DOHH2 (cell line): ENCODE measurements around the gene SAA1.

Experiments
- EZH2phosphoT487 ChIP-seq: fragments of 200-600 bp; sonication (generic); IDR thresholded peaks from 2 replicates; pipeline ENCODE4 v1.6.1; 2017; ENCODE audit warnings: borderline replicate concordance, mild to moderate bottlenecking, antibody characterized with exemption, low read length, moderate library complexity, mixed read lengths
- TF ChIP-seq, protein P1 (sequence below): fragments of 200-600 bp; sonication (generic); IDR thresholded peaks from one replicate; pipeline ENCODE4 v1.5.1; 2014; ENCODE audit warnings: antibody characterized with exemption, mild to moderate bottlenecking, low read depth, low read length; ENCODE audit not compliant: poor library complexity, severe bottlenecking

DNA sequence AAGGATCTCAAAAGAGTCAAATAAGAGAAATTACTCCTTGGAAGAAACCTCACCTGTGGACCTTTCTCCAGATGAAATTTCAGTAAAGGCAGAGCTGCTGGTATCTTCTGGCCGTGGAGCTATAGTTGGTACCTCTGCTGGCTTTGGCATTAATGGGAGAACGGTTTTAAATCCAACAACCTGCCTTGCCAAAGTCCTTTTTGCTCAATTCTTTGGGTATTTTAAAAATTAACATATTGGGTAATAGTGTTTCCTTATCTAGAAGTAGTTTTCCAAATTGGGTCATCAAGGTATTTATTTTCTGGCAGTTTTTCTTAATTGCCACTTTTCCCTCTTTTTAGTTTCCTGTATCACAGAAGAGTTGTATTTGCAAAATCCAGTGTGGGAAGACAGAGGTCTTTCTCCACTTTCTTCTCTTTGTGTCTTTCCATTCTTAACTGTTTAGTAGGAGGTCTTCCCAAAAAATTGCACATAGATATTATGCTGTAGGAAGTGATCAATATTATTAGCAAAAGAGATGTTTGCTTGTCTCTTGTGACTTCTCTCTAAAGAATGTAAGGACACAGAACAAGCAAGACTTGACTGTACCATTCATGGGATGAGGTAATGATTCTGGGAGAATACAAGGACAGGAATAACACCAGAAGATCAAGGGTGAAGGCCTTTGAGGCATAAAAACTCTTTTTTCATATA, 29.3 kb upstream of the SAA1 start, which contains the start of gene SAA4:
- TF ChIP-seq, protein P1, sequence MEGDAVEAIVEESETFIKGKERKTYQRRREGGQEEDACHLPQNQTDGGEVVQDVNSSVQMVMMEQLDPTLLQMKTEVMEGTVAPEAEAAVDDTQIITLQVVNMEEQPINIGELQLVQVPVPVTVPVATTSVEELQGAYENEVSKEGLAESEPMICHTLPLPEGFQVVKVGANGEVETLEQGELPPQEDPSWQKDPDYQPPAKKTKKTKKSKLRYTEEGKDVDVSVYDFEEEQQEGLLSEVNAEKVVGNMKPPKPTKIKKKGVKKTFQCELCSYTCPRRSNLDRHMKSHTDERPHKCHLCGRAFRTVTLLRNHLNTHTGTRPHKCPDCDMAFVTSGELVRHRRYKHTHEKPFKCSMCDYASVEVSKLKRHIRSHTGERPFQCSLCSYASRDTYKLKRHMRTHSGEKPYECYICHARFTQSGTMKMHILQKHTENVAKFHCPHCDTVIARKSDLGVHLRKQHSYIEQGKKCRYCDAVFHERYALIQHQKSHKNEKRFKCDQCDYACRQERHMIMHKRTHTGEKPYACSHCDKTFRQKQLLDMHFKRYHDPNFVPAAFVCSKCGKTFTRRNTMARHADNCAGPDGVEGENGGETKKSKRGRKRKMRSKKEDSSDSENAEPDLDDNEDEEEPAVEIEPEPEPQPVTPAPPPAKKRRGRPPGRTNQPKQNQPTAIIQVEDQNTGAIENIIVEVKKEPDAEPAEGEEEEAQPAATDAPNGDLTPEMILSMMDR = no peak
- TF ChIP-seq EZH2phosphoT487 = no peak
